ENCODE data around the gene TCF7L2. TPM values are rescaled to one million over a fixed set of nuclear protein-coding genes. Genes with fewer than 3 reads are reported as not detected.
A peak's percentile ranks its signal among the peaks of the same experiment; 100 is the strongest.

Gene TCF7L2
- total and polyA plus RNA-seq, 2 experiments from 2014 or later, result 27.5 to 33.7 TPM

DNA sequence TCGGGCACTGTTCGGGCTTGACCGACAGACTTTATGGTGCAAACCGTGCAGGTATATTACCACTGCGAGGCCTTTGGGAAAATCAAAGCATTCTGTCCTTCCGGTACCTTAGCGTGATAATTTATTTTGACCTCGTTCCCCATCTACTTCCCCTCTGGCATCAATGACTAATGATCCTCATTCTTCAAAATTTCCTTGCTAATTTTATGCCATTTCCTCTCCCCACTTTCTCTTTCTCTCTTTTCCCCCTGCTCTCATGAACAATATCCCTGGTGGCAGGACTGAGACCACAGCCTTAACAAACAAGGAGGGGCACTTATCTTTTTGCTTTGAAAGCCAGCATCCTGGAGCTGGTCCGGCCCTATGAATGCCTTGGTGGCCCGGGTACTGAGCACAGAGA lies 210.6 kb downstream of the TCF7L2 start:
- Histone ChIP-seq H3K27me3 (no peaks in the 10 kb centered on the region), H3K4me3 (no peak overlapping the region), H3K4me1 (ENCODE audit: low read depth) (no peaks in the 10 kb centered on the region), H3K9me3 (ENCODE audit: low read depth) (no peaks in the 10 kb centered on the region), H3K27ac (no peak overlapping the region), H3K36me3 (peaks cover 15% of the 10 kb centered on the region)
- TF ChIP-seq, protein P1, sequence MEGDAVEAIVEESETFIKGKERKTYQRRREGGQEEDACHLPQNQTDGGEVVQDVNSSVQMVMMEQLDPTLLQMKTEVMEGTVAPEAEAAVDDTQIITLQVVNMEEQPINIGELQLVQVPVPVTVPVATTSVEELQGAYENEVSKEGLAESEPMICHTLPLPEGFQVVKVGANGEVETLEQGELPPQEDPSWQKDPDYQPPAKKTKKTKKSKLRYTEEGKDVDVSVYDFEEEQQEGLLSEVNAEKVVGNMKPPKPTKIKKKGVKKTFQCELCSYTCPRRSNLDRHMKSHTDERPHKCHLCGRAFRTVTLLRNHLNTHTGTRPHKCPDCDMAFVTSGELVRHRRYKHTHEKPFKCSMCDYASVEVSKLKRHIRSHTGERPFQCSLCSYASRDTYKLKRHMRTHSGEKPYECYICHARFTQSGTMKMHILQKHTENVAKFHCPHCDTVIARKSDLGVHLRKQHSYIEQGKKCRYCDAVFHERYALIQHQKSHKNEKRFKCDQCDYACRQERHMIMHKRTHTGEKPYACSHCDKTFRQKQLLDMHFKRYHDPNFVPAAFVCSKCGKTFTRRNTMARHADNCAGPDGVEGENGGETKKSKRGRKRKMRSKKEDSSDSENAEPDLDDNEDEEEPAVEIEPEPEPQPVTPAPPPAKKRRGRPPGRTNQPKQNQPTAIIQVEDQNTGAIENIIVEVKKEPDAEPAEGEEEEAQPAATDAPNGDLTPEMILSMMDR (IDR thresholded peaks at IDR 0.05; ENCODE audit: low read depth, low read length), result no peak
- no peak for DNase-seq (ENCODE audit: low read depth in 1 of 2, low spot score in 1 of 2)

DNA sequence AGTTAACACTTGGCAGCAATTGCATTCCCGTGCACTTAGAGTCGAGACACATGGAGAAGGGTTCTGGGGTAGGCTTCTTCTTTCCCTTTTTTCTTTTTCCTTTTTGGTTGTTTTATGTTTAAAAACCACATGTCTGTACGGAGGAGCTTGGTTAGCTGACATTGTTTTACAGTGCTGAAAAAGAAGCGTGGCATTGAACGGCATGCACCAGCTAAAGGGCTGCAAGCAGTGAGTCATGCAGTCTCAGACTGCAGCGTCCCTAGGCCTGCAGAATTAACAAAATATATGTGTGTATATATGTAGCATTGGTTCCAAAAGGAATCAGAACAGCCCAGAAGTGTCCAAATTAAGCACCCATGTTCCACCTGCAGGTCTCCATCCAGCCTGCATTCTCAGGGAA lies 211.0 kb downstream of the TCF7L2 start:
- Histone ChIP-seq H3K9me3 (ENCODE audit: low read depth) (no peaks in the 10 kb centered on the region), H3K36me3 (peaks cover 18% of the 10 kb centered on the region), H3K4me1 (ENCODE audit: low read depth) (no peaks in the 10 kb centered on the region), H3K27ac (no peak overlapping the region), H3K4me3 (no peak overlapping the region), H3K27me3 (no peaks in the 10 kb centered on the region)
- TF ChIP-seq, protein P1 (IDR thresholded peaks at IDR 0.05; ENCODE audit: low read depth, low read length), result no peak
- DNase-seq (ENCODE audit: low read depth in 1 of 2, low spot score in 1 of 2), result no peak

DNA sequence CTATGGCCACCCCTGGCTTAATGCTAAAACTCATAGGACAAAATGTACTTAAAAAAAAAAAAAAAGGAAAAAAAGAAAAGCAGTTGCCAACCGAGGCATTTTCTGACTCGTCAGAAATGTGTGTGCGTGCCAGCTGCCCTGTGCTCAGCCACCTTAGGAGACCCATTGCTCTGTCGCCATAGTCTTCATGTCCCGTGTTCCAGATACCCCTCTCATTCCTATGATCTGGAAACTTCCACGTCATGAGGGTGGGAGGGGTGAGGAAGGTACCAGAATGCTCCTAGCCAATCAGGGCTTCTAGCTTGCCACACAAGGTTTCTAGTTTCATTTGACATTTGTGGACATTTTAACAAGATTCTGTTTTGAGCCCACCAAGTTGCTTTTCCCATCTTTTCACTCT lies 212.9 kb downstream of the TCF7L2 start:
- no peaks in the 10 kb centered on the region for H3K9me3 ChIP-seq (ENCODE audit: low read depth)
- DNase-seq (ENCODE audit: low read depth in 1 of 2, low spot score in 1 of 2), result no peak
- H3K4me3 ChIP-seq, result no peak overlapping the region
- H3K36me3 ChIP-seq, result peaks cover 15% of the 10 kb centered on the region
- H3K27ac ChIP-seq, result no peak overlapping the region
- H3K27me3 ChIP-seq, result no peaks in the 10 kb centered on the region
- TF ChIP-seq, protein P1 (IDR thresholded peaks at IDR 0.05; ENCODE audit: low read depth, low read length), result no peak
- H3K4me1 ChIP-seq (ENCODE audit: low read depth), result no peaks in the 10 kb centered on the region

DNA sequence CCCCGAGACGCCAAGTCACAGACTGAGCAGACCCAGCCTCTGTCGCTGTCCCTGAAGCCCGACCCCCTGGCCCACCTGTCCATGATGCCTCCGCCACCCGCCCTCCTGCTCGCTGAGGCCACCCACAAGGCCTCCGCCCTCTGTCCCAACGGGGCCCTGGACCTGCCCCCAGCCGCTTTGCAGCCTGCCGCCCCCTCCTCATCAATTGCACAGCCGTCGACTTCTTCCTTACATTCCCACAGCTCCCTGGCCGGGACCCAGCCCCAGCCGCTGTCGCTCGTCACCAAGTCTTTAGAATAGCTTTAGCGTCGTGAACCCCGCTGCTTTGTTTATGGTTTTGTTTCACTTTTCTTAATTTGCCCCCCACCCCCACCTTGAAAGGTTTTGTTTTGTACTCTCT lies 215.6 kb downstream of the TCF7L2 start:
- no peak for DNase-seq (ENCODE audit: low read depth in 1 of 2, low spot score in 1 of 2)
- TF ChIP-seq, protein P1 (IDR thresholded peaks at IDR 0.05; ENCODE audit: low read depth, low read length), result no peak

DNA sequence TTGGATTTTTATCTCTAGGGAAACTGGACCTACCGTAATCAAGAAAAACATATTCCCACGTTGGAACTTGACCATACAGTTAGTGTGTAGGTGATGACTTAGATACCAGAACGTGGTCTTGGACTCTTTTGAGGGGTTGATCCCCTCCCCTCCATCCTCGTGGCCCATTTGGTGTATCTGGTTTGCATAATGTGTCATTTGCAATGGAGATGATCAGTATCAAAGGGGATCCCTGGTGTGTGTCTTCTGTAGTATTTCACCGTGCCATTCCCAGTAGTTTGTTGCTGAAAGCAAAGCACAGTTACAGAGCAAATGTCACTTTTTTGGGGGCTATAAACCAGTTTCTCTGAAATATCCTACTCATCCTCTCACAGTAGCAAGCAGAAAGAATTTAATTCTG lies 217.7 kb downstream of the TCF7L2 start:
- H3K4me3 ChIP-seq, result no peak overlapping the region
- no peak for DNase-seq (ENCODE audit: low read depth in 1 of 2, low spot score in 1 of 2)
- H3K27ac ChIP-seq, result no peak overlapping the region
- H3K4me1 ChIP-seq (ENCODE audit: low read depth), result peaks cover 8% of the 10 kb centered on the region
- H3K36me3 ChIP-seq, result peaks cover 6% of the 10 kb centered on the region
- H3K27me3 ChIP-seq, result no peaks in the 10 kb centered on the region
- no peaks in the 10 kb centered on the region for H3K9me3 ChIP-seq (ENCODE audit: low read depth)
- TF ChIP-seq, protein P1 (IDR thresholded peaks at IDR 0.05; ENCODE audit: low read depth, low read length), result no peak

More for the DNA sequence above, 215.6 kb downstream of the TCF7L2 start:
- Histone ChIP-seq H3K9me3 (ENCODE audit: low read depth) (no peaks in the 10 kb centered on the region), H3K27ac (no peak overlapping the region), H3K4me1 (ENCODE audit: low read depth) (peaks cover 8% of the 10 kb centered on the region), H3K4me3 (no peak overlapping the region), H3K27me3 (no peaks in the 10 kb centered on the region), H3K36me3 (peaks cover 12% of the 10 kb centered on the region)

DNA sequence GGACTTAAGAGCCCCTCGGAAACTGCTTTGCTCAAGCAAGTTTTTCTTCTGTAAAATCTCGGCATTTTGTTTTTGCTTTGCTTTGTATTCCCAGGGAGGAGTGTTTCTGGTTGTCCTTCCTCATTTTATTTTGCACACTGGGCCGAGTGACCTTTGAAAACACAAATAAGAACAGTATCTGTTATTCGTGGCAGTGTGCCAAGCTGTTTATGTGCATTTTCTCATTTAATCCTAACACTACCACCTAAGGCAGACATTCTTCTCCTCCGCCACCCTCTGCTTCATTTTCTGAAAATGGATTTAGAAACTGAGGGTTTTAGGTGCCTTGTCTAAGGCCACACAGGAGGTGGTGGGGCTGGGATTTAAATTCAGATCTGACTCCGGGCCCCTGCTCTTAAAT lies 218.5 kb downstream of the TCF7L2 start:
- Histone ChIP-seq H3K36me3 (peaks cover 6% of the 10 kb centered on the region), H3K4me1 (ENCODE audit: low read depth) (peaks cover 8% of the 10 kb centered on the region), H3K9me3 (ENCODE audit: low read depth) (no peaks in the 10 kb centered on the region), H3K27ac (peak overlapping the region; percentile 62), H3K27me3 (no peaks in the 10 kb centered on the region), H3K4me3 (no peak overlapping the region)
- DNase-seq (ENCODE audit: low read depth in 1 of 2, low spot score in 1 of 2), result no peak
- TF ChIP-seq, protein P1 (IDR thresholded peaks at IDR 0.05; ENCODE audit: low read depth, low read length), result no peak

Data from cardiac muscle cell (in vitro differentiated cells and primary cell).